H9 (cell line): Measurements from ENCODE around the gene ZNF44. TPM values are rescaled to one million over a fixed set of nuclear protein-coding genes. Genes with fewer than 3 reads are reported as not detected.

Source experiments
- DNase-seq: peaks from one replicate; pipeline ENCODE4 v3.0.0-alpha.2; 2017
- H2AFZ ChIP-seq: one replicate; pipeline ENCODE4 v1.6.1; 2013; ENCODE audit warnings: mild to moderate bottlenecking, low read length, control low read depth, moderate library complexity
- H2AK5ac ChIP-seq: 2 replicates; pipeline ENCODE4 v1.6.1; 2013; ENCODE audit warnings: low read length, control low read depth, mixed read lengths; ENCODE audit not compliant: insufficient read length
- H2BK120ac ChIP-seq: one replicate; pipeline ENCODE4 v1.6.1; 2013; ENCODE audit warnings: low read depth, mild to moderate bottlenecking, low read length, control low read depth, inconsistent platforms; ENCODE audit not compliant: poor library complexity, severe bottlenecking
- H2BK12ac ChIP-seq: 2 replicates; pipeline ENCODE4 v1.6.1; 2013; ENCODE audit warnings: low read length, control low read depth, mixed read lengths, low read depth; ENCODE audit not compliant: insufficient read length
- H2BK15ac ChIP-seq: 2 replicates; pipeline ENCODE4 v1.6.1; 2013; ENCODE audit warnings: low read depth, low read length, control low read depth
- H2BK20ac ChIP-seq: one replicate; pipeline ENCODE4 v1.6.1; 2013; ENCODE audit warnings: low read depth, mild to moderate bottlenecking, low read length, control low read depth, inconsistent platforms; ENCODE audit not compliant: poor library complexity, severe bottlenecking
- H2BK5ac ChIP-seq: 2 replicates; pipeline ENCODE4 v1.6.1; 2013; ENCODE audit warnings: low read length, control low read depth, mixed read lengths; ENCODE audit not compliant: insufficient read length
- H3K14ac ChIP-seq: 2 replicates; pipeline ENCODE4 v1.6.1; 2013; ENCODE audit warnings: low read length, control low read depth; ENCODE audit not compliant: insufficient read depth
- H3K18ac ChIP-seq: 2 replicates; pipeline ENCODE4 v1.6.1; 2013; ENCODE audit warnings: low read depth, mild to moderate bottlenecking, mixed read lengths, low read length, control low read depth; ENCODE audit not compliant: insufficient read length
- H3K23ac ChIP-seq: 2 replicates; pipeline ENCODE4 v1.6.1; 2013; ENCODE audit warnings: low read length, control low read depth, mixed read lengths, low read depth; ENCODE audit not compliant: insufficient read length
- H3K23me2 ChIP-seq: 2 replicates; pipeline ENCODE4 v1.6.1; 2013; ENCODE audit warnings: low read depth, mild to moderate bottlenecking, mixed read lengths, low read length, control low read depth; ENCODE audit not compliant: insufficient read length, poor library complexity, severe bottlenecking
- H3K27ac ChIP-seq: 2 replicates; pipeline ENCODE4 v1.5.1; 2013; ENCODE audit warnings: low read length, control low read depth, mixed read lengths, low read depth; ENCODE audit not compliant: insufficient read length
- H3K27me3 ChIP-seq: 2 replicates; pipeline ENCODE4 v1.6.1; 2013; ENCODE audit warnings: low read length, control low read depth, inconsistent platforms; ENCODE audit not compliant: insufficient read depth
- H3K4ac ChIP-seq: 2 replicates; pipeline ENCODE4 v1.6.1; 2013; ENCODE audit warnings: low read depth, mild to moderate bottlenecking, control low read depth, inconsistent platforms, low read length, moderate library complexity
- H3K4me1 ChIP-seq: 2 replicates; pipeline ENCODE4 v1.6.1; 2013; ENCODE audit warnings: low read length, control low read depth, inconsistent platforms; ENCODE audit not compliant: insufficient read depth
- H3K4me2 ChIP-seq: 2 replicates; pipeline ENCODE4 v1.6.1; 2013; ENCODE audit warnings: low read length, control low read depth, mixed read lengths; ENCODE audit not compliant: insufficient read length, insufficient read depth
- H3K56ac ChIP-seq: 2 replicates; pipeline ENCODE4 v1.6.1; 2013; ENCODE audit warnings: low read depth, mild to moderate bottlenecking, mixed read lengths, low read length, control low read depth; ENCODE audit not compliant: insufficient read length
- H3K79me1 ChIP-seq: 2 replicates; pipeline ENCODE4 v1.6.1; 2013; ENCODE audit warnings: low read depth, mild to moderate bottlenecking, moderate library complexity, low read length, control low read depth, inconsistent platforms; ENCODE audit not compliant: insufficient read depth, poor library complexity, severe bottlenecking
- H3K79me2 ChIP-seq: 2 replicates; pipeline ENCODE4 v1.6.1; 2013; ENCODE audit warnings: low read length, control low read depth, inconsistent platforms; ENCODE audit not compliant: insufficient read depth
- H3K9ac ChIP-seq: 2 replicates; pipeline ENCODE4 v1.6.1; 2013; ENCODE audit warnings: low read length, control low read depth, mixed read lengths; ENCODE audit not compliant: insufficient read length; ENCODE audit errors: extremely low read depth
- H3K9me3 ChIP-seq: one replicate; pipeline ENCODE4 v1.6.1; 2013; ENCODE audit warnings: low read depth, low read length, inconsistent platforms; ENCODE audit not compliant: control insufficient read depth
- H3T11ph ChIP-seq: one replicate; pipeline ENCODE4 v1.6.1; 2013; ENCODE audit warnings: mild to moderate bottlenecking, low read length, control low read depth, inconsistent platforms
- H4K20me1 ChIP-seq: one replicate; pipeline ENCODE4 v1.6.1; 2013; ENCODE audit not compliant: control insufficient read depth, insufficient read length, insufficient read depth
- H4K5ac ChIP-seq: 2 replicates; pipeline ENCODE4 v1.6.1; 2013; ENCODE audit warnings: low read depth, mild to moderate bottlenecking, mixed read lengths, low read length, control low read depth; ENCODE audit not compliant: insufficient read length
- H4K8ac ChIP-seq: replicated peaks from 2 replicates; pipeline ENCODE4 v1.6.1; 2013; ENCODE audit warnings: low read length, control low read depth, mixed read lengths, low read depth; ENCODE audit not compliant: insufficient read length
- H4K91ac ChIP-seq: 2 replicates; pipeline ENCODE4 v1.6.1; 2013; ENCODE audit warnings: low read depth, mild to moderate bottlenecking, moderate library complexity, mixed read lengths, low read length, control low read depth; ENCODE audit not compliant: insufficient read length
- H3K27ac Mint-ChIP-seq, 3 experiments: 2 replicates in 2 of 3; 3 replicates in 1 of 3; pipeline ENCODE4 v1.8.0; 2020 to 2021; ENCODE audit warnings: mixed read lengths in 3 of 3, mild to moderate bottlenecking in 1 of 3, moderate library complexity in 1 of 3
- H3K27me3 Mint-ChIP-seq: 2 replicates; pipeline ENCODE4 v1.8.0; 2021; ENCODE audit warnings: low read depth, mild to moderate bottlenecking, moderate library complexity, mixed read lengths
- H3K36me3 Mint-ChIP-seq, 3 experiments: 2 replicates in 2 of 3; 3 replicates in 1 of 3; pipeline ENCODE4 v1.8.0; 2020 to 2021; ENCODE audit warnings: low read depth in 3 of 3, mixed read lengths in 3 of 3; ENCODE audit not compliant: insufficient read depth in 1 of 3
- H3K4me1 Mint-ChIP-seq, 2 experiments: 2 replicates each; pipeline ENCODE4 v1.8.0; 2020; ENCODE audit warnings: mixed read lengths in 2 of 2
- H3K4me3 Mint-ChIP-seq, 2 experiments: 2 replicates in 1 of 2; 3 replicates in 1 of 2; pipeline ENCODE4 v1.8.0; 2020 to 2021; ENCODE audit warnings: mild to moderate bottlenecking in 2 of 2, mixed read lengths in 2 of 2, moderate library complexity in 1 of 2
- H3K9me3 Mint-ChIP-seq, 2 experiments: 2 replicates in 1 of 2; 3 replicates in 1 of 2; pipeline ENCODE4 v1.8.0; 2020; ENCODE audit warnings: mild to moderate bottlenecking in 2 of 2, mixed read lengths in 2 of 2, moderate library complexity in 1 of 2
- CTCF ChIP-seq: fragments of 200-600 bp; sonication (generic); conservative IDR thresholded peaks from 3 replicates; pipeline ENCODE4 v1.8.0; 2021; ENCODE audit warnings: antibody characterized with exemption, mild to moderate bottlenecking
- WGBS: extraction: QIAGEN DNeasy Blood & Tissue Kit; methylation state at CpG from one replicate; pipeline ENCODE4 v1.1.7; 2013; ENCODE audit warnings: missing lambda C conversion rate, low lambda C conversion rate, mixed read lengths; ENCODE audit not compliant: insufficient read length; ENCODE audit errors: extremely low coverage; 5-methylcytosine and 5-hydroxymethylcytosine counted together
- total RNA-seq: library from RNA; stranded (reverse); gene quantifications from 2 replicates; pipeline ENCODE4 v1.2.1, GENCODE V29; 2021

ZNF44 gene
- total RNA-seq, 1 experiment from 2014 or later = 6.9 TPM

GRCh38 chr19:12229990-12230389, 64.7 kb downstream of the ZNF44 start:
- no peaks in the 10 kb centered on the region for H3K79me1 ChIP-seq
- H3K27ac ChIP-seq = no peak overlapping the region
- no peaks in the 10 kb centered on the region for H3K79me2 ChIP-seq
- no peak overlapping the region for H3K4ac ChIP-seq
- H3K23ac ChIP-seq = no peak overlapping the region
- no peak overlapping the region for H2BK5ac ChIP-seq
- no peak overlapping the region for H2AFZ ChIP-seq
- H3K56ac ChIP-seq = no peak overlapping the region
- H3K9ac ChIP-seq = no peak overlapping the region
- no peak overlapping the region for H3K18ac ChIP-seq
- no peak overlapping the region for H4K5ac ChIP-seq
- Mint-ChIP-seq H3K27me3 (peaks cover 2% of the 10 kb centered on the region), H3K27ac (no peak overlapping the region), H3K36me3 (peaks cover 21 to 41% (median 35%) of the 10 kb centered on the region in 3 experiments), H3K4me1 (peaks cover 2 to 19% of the 10 kb centered on the region in 2 experiments; a peak in 2 of 4 replicates), H3K4me3 (no peak overlapping the region), H3K9me3 (peaks cover 78 to 82% of the 10 kb centered on the region in 2 experiments)
- WGBS = no CpG with 5 or more reads among the region's 3 CpGs
- no peak overlapping the region for H3K14ac ChIP-seq
- H3K9me3 ChIP-seq = peaks cover 19% of the 10 kb centered on the region
- no peak overlapping the region for H2BK120ac ChIP-seq
- H4K20me1 ChIP-seq = no peaks in the 10 kb centered on the region
- H3K27me3 ChIP-seq = no peaks in the 10 kb centered on the region
- no peak overlapping the region for H2BK20ac ChIP-seq
- no peak overlapping the region for H4K91ac ChIP-seq
- no peaks in the 10 kb centered on the region for H3K23me2 ChIP-seq
- DNase-seq = no peak
- H2BK12ac ChIP-seq = no peak overlapping the region
- no peak overlapping the region for H4K8ac ChIP-seq
- H2BK15ac ChIP-seq = no peak overlapping the region
- TF ChIP-seq CTCF = no peak
- H2AK5ac ChIP-seq = no peak overlapping the region
- H3T11ph ChIP-seq = no peak overlapping the region
- H3K4me2 ChIP-seq = no peak overlapping the region
- H3K4me1 ChIP-seq = no peaks in the 10 kb centered on the region
